ENCODE data around the gene NGRN. TPM values are rescaled to one million over a fixed set of nuclear protein-coding genes. Genes with fewer than 3 reads are reported as not detected.

The NGRN gene
- total and polyA plus RNA-seq, 2 of the 8 experiments (the other 6 are each of a cell fraction or from before 2014, with no cell fraction given): 60.1 to 101 TPM

DNA sequence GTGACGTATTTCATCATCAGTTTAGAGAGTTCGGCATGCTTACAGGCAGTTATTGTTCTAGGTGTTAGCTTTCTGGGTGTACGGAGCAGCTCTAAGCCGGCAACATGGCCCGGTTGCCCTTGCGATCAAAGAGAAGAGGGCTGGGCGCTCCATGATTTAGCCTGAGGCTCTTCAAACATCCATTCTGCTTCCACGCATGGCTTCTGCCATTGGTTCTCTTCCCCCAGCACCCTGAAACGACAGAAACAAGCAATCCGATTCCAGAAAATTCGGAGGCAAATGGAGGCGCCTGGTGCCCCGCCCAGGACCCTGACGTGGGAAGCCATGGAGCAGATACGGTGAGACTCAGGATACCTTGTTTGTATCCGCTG is 574 bp downstream of the NGRN start (continued):
- TF ChIP-seq KDM4A (IDR thresholded peaks at IDR 0.05; ENCODE audit: low read depth, low read length, severe bottlenecking): no peak
